GM12801 (cell line): Measurements from ENCODE around the gene RPGRIP1L.

Source experiments
- TF ChIP-seq, protein P1 (sequence below): IDR thresholded peaks from one replicate; pipeline ENCODE4 v1.5.1; 2011; ENCODE audit warnings: control low read depth; ENCODE audit not compliant: insufficient read length; ENCODE audit errors: extremely low read depth

The RPGRIP1L gene

DNA sequence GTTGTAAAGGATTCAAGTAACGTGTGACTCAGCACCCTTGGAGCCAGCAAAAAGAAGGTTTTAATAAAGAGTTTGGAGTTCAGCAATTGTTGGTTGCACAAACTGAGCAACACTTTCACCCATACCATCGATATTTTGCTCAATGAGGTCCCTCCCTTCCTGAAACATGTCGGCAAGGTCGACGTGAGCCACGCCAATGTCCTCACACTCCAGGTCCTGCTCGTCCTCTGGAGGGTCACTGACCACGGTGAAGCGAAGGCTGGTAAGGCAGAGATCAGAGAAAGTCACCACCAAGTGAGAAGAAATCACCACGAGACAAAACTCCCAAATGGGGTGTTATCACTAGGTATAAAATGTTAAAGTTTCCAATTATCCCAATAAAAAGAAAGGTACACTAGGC is 98.3 kb downstream of the RPGRIP1L start:
- TF ChIP-seq, protein P1, sequence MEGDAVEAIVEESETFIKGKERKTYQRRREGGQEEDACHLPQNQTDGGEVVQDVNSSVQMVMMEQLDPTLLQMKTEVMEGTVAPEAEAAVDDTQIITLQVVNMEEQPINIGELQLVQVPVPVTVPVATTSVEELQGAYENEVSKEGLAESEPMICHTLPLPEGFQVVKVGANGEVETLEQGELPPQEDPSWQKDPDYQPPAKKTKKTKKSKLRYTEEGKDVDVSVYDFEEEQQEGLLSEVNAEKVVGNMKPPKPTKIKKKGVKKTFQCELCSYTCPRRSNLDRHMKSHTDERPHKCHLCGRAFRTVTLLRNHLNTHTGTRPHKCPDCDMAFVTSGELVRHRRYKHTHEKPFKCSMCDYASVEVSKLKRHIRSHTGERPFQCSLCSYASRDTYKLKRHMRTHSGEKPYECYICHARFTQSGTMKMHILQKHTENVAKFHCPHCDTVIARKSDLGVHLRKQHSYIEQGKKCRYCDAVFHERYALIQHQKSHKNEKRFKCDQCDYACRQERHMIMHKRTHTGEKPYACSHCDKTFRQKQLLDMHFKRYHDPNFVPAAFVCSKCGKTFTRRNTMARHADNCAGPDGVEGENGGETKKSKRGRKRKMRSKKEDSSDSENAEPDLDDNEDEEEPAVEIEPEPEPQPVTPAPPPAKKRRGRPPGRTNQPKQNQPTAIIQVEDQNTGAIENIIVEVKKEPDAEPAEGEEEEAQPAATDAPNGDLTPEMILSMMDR: no peak

DNA sequence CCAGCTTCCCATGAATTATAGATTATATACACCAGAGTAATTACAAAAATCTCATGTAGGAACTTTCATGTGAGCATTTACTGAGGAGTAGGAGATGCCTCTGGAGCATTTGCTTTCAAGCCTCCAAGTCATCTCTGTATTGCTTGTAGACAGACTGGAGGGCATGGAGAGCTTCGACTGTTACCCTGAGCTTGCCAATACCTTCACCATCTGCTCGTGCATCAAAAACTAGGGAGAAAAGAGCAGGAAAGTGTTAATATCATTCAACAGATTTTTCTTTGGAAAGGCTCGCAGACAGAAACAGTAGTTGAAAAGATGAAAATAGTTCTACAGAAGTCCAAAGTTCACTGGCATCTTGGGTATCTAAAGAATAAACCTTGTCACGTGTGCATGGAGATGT is 101.7 kb downstream of the RPGRIP1L start:
- TF ChIP-seq, protein P1: no peak

DNA sequence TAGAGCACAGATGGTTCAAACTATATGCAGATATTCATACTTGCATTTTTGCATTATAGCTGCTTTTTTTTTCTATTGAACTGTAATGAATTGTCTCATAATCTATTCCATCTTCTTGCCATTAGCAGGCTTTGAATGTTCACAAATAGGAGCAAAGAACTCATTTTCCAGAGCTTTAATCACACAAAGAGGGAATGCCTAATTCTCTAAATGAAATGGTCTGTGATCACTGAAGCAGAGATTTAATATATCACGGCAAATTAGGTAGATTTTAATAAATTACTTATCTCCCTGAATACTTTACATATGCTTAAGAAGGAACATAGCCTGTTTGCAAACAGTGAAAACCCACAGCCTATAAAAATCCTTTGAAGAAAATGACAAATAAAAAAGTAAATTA is 103.0 kb downstream of the RPGRIP1L start:
- TF ChIP-seq, protein P1: no peak

DNA sequence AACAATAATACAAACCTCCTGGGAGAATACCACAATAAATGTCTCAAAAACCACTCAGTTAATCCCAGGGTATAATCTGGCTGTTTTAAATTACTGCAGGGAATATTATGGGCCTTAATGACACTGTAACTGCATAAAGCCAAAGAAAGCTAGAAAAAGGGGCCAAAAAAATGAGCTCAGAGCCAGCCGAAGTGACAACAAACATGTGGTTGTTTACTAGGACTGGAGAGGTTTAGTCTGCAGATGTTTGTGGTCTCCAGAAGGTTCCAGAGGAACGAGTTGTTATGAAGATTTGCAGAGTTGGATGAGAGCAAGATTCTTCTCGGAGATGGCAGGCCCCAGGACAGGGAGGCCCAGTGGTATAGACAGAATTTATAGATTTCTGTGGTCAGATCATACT is 103.5 kb downstream of the RPGRIP1L start:
- TF ChIP-seq, protein P1: no peak

DNA sequence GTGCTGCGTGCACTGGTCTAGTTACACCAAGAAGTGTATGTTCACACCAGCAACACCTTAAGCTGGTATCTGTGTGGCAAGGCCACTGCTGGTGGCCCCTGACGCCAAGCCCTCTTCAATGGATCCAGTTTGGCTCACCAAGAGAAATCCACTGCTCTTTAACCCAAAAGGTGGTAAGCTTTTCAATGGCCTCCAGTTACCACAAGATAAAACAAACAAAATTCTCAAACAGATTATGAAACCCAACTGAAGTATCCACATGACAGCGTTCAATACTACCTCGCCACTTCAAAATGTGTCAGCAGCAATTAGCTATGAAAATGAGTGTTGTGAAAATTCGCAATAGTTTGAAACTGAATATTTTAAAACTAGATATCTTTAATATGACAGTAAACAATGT is 104.1 kb downstream of the RPGRIP1L start:
- TF ChIP-seq, protein P1: no peak

DNA sequence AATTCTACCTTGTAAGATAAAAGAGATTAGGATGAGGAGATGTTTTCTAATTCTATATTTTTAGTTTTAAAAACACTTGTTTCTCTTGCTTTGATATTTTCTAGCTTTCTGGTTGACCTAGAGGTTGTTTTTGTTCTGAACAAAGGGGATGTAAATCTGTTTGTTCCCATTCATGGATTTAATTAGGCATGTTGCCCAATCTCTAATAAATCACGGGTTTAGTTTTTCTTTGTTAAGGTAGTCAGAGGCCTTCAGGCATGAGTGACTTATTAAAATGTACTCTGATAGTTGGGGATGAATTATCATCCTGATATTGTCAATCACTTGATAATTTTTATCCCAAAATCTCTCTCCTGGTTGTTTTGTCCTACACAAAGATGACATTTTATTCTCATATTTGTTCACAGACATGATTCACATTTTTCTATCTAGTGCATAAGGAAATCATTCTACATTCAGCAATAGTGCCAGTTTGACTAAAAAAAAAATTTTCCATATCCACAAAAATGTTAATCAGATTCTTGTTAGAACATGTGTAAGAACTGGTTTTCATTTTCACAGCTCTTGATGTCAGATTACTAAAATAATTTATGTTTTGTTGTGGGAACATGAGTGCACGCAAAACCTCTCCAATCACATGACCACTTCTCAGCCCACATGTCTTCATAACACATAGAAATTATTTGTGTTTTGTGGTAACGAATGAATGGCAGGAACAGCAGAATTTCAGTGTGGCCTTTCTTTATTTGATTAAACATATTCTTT is 105.0 kb downstream of the RPGRIP1L start:
- TF ChIP-seq, protein P1: no peak

DNA sequence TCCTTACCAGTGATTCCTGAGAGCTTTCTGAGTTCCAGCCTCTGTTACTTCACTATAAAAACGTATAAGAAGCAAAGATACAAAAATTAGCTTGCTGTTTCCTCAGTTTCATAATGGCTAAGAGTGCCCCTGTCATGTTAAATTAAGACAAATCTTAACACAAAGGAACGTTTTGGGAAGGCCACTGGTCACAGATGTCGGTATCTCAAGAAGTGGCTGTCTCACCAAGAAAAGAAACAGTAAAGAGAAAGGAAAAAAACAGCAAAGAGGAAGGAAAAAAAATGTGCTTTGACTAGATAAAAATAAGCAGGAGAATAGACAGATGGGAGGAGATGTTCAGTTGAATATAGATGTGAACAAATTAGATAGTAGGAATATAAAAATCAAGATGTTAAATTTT is 105.9 kb downstream of the RPGRIP1L start:
- TF ChIP-seq, protein P1: no peak
